Measurements from ENCODE around the gene LDLRAD2. TPM values are rescaled to one million over a fixed set of nuclear protein-coding genes. Genes with fewer than 3 reads are reported as not detected.

LDLRAD2 gene
- total RNA-seq, 4 donors from 2014 or later: not detected

- H3K36me3 ChIP-seq: peaks cover 0 to 58% of the 10 kb centered on the region in 2 donors
- no peak for ATAC-seq
- DNase-seq: no peak
- H3K4me1 ChIP-seq: peaks cover 9% of the 10 kb centered on the region in 2 donors
- no peaks in the 10 kb centered on the region for H3K9me3 ChIP-seq
- no peaks in the 10 kb centered on the region for H3K27me3 ChIP-seq
- in situ Hi-C loops (cut with MboI; ENCODE audit: low sequenced_read_pairs in 4 of 4): loop anchor here in 3 of 4 donors (10.0 to 25.0 kb wide), 2 partner anchors 94 to 96 kb away; no protein-coding TSS in a partner anchor
- no peak overlapping the region for H3K27ac ChIP-seq
- intact Hi-C loops (cut with DNase I; ENCODE audit: low total_unique reads): loop anchor here (2.0 kb wide), 1 partner anchor 72 kb away; no protein-coding TSS in a partner anchor
- TF ChIP-seq CTCF (IDR thresholded peaks at IDR 0.05 in 4 of 5, conservative IDR thresholded peaks at IDR 0.05 in 1 of 5) (no peak), POLR2A (IDR thresholded peaks at IDR 0.05) (no peak)
- no peak overlapping the region for H3K4me3 ChIP-seq
These were observed 56.4 kb downstream of the LDLRAD2 start for GRCh38 chr1:21868482-21868881.

- no peak for TF ChIP-seq CTCF (IDR thresholded peaks at IDR 0.05 in 4 of 5, conservative IDR thresholded peaks at IDR 0.05 in 1 of 5)
- no peak for TF ChIP-seq POLR2A (IDR thresholded peaks at IDR 0.05)
- no peak overlapping the region for H3K4me3 ChIP-seq
- peak overlapping the region in 2 of 4 donors; percentile 16 to 54 for H3K27ac ChIP-seq
- H3K9me3 ChIP-seq: no peaks in the 10 kb centered on the region
- DNase-seq (no peak), ATAC-seq (no peak)
- H3K27me3 ChIP-seq: no peaks in the 10 kb centered on the region
- H3K4me1 ChIP-seq: peaks cover 9% of the 10 kb centered on the region in 2 donors
- peaks cover 0 to 63% of the 10 kb centered on the region in 2 donors for H3K36me3 ChIP-seq
- in situ Hi-C loops (cut with MboI; ENCODE audit: low sequenced_read_pairs in 4 of 4) (loop anchor here in 3 of 4 donors (10.0 to 25.0 kb wide), 2 partner anchors 93 to 96 kb away; no protein-coding TSS in a partner anchor), intact Hi-C loops (cut with DNase I; ENCODE audit: low total_unique reads) (loop anchor here (2.0 kb wide), 1 partner anchor 72 kb away; no protein-coding TSS in a partner anchor)
These were observed 56.9 kb downstream of the LDLRAD2 start for GRCh38 chr1:21868941-21869454.

- Histone ChIP-seq H3K9me3 (no peaks in the 10 kb centered on the region), H3K27me3 (no peaks in the 10 kb centered on the region), H3K4me3 (no peak overlapping the region), H3K36me3 (peaks cover 0 to 63% of the 10 kb centered on the region in 2 donors), H3K27ac (peak overlapping the region; percentile 10 to 54 (median 28)), H3K4me1 (peaks cover 9% of the 10 kb centered on the region in 2 donors)
- ATAC-seq: peak; percentile 67 to 69
- intact Hi-C loops (cut with DNase I; ENCODE audit: low total_unique reads): loop anchor here (2.0 to 5.0 kb wide), 2 partner anchors 71 to 93 kb away; no protein-coding TSS in a partner anchor
- TF ChIP-seq CTCF (IDR thresholded peaks at IDR 0.05 in 4 of 5, conservative IDR thresholded peaks at IDR 0.05 in 1 of 5) (no peak), POLR2A (IDR thresholded peaks at IDR 0.05) (no peak)
- in situ Hi-C loops (cut with MboI; ENCODE audit: low sequenced_read_pairs in 4 of 4): loop anchor here in 3 of 4 donors (10.0 to 25.0 kb wide), 2 partner anchors 93 to 95 kb away; no protein-coding TSS in a partner anchor
- peak; percentile 43 to 79 for DNase-seq
These were observed 57.6 kb downstream of the LDLRAD2 start for GRCh38 chr1:21869620-21870121.

GRCh38 chr1:21870611-21871010, 58.5 kb downstream of the LDLRAD2 start:
- H3K4me1 ChIP-seq: peaks cover 9% of the 10 kb centered on the region in 2 donors
- no peak for DNase-seq
- intact Hi-C loops (cut with DNase I; ENCODE audit: low total_unique reads): loop anchor here (5.0 kb wide), 1 partner anchor 92 kb away; no protein-coding TSS in a partner anchor

More at GRCh38 chr1:21870611-21871010, 58.5 kb downstream of the LDLRAD2 start:
- peaks cover 0 to 59% of the 10 kb centered on the region in 2 donors for H3K36me3 ChIP-seq
- TF ChIP-seq CTCF (IDR thresholded peaks at IDR 0.05 in 4 of 5, conservative IDR thresholded peaks at IDR 0.05 in 1 of 5) (no peak), POLR2A (IDR thresholded peaks at IDR 0.05) (no peak)
- no peaks in the 10 kb centered on the region for H3K27me3 ChIP-seq
- no peak for ATAC-seq
- H3K27ac ChIP-seq: peak overlapping the region in 1 of 4 donors; percentile 39
- H3K9me3 ChIP-seq: no peaks in the 10 kb centered on the region
- in situ Hi-C loops (cut with MboI; ENCODE audit: low sequenced_read_pairs in 4 of 4): loop anchor here in 2 of 4 donors (25.0 kb wide), 1 partner anchor 92 kb away; no protein-coding TSS in a partner anchor
- no peak overlapping the region for H3K4me3 ChIP-seq

Measured in gastrocnemius medialis (tissue), 4 donors.